Ishikawa (cell line): ENCODE data around the gene BPHL.

ENCODE experiments used
- CREB1 ChIP-seq: IDR thresholded peaks from 2 replicates; pipeline ENCODE4 v1.6.1; 2012; ENCODE audit warnings: low read depth
- RAD21 ChIP-seq: IDR thresholded peaks from 2 replicates; pipeline ENCODE4 v1.6.1; 2012; ENCODE audit warnings: low read depth
- TEAD4 ChIP-seq: IDR thresholded peaks from 2 replicates; pipeline ENCODE4 v1.6.1; 2012
- TF ChIP-seq, protein P1 (sequence below): IDR thresholded peaks from 2 replicates; pipeline ENCODE4 v1.6.1; 2012; ENCODE audit warnings: low read depth, mild to moderate bottlenecking

GRCh38 chr6:3195695-3196497 lies 77.4 kb downstream of the BPHL start:
- TF ChIP-seq CREB1 (no peak), TEAD4 (no peak), RAD21 (peak; percentile 42)
- TF ChIP-seq, protein P1, sequence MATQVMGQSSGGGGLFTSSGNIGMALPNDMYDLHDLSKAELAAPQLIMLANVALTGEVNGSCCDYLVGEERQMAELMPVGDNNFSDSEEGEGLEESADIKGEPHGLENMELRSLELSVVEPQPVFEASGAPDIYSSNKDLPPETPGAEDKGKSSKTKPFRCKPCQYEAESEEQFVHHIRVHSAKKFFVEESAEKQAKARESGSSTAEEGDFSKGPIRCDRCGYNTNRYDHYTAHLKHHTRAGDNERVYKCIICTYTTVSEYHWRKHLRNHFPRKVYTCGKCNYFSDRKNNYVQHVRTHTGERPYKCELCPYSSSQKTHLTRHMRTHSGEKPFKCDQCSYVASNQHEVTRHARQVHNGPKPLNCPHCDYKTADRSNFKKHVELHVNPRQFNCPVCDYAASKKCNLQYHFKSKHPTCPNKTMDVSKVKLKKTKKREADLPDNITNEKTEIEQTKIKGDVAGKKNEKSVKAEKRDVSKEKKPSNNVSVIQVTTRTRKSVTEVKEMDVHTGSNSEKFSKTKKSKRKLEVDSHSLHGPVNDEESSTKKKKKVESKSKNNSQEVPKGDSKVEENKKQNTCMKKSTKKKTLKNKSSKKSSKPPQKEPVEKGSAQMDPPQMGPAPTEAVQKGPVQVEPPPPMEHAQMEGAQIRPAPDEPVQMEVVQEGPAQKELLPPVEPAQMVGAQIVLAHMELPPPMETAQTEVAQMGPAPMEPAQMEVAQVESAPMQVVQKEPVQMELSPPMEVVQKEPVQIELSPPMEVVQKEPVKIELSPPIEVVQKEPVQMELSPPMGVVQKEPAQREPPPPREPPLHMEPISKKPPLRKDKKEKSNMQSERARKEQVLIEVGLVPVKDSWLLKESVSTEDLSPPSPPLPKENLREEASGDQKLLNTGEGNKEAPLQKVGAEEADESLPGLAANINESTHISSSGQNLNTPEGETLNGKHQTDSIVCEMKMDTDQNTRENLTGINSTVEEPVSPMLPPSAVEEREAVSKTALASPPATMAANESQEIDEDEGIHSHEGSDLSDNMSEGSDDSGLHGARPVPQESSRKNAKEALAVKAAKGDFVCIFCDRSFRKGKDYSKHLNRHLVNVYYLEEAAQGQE = no peak
